Measurements from ENCODE around the gene CEP85L. TPM values are rescaled to one million over a fixed set of nuclear protein-coding genes. Genes with fewer than 3 reads are reported as not detected.

The CEP85L gene
- total and polyA plus RNA-seq, 10 donors, result 6.3 to 46.5 (median 30.7) TPM

GRCh38 chr6:118495485-118496280 is 155.7 kb downstream of the CEP85L start:
- Histone ChIP-seq H3K36me3 (peaks cover 0 to 60% (median 13%) of the 10 kb centered on the region in 6 donors), H3K4me1 (no peaks in the 10 kb centered on the region), H3K27ac (no peak overlapping the region), H3K4me3 (no peak overlapping the region), H3K27me3 (replicated peaks in 1 of 7) (no peaks in the 10 kb centered on the region), H3K9me3 (peaks cover 0 to 11% (median 0%) of the 10 kb centered on the region in 8 donors)
- intact Hi-C loops (cut with DNase I; ENCODE audit: low total_unique reads), result no loop called here
- TF ChIP-seq, protein P1, sequence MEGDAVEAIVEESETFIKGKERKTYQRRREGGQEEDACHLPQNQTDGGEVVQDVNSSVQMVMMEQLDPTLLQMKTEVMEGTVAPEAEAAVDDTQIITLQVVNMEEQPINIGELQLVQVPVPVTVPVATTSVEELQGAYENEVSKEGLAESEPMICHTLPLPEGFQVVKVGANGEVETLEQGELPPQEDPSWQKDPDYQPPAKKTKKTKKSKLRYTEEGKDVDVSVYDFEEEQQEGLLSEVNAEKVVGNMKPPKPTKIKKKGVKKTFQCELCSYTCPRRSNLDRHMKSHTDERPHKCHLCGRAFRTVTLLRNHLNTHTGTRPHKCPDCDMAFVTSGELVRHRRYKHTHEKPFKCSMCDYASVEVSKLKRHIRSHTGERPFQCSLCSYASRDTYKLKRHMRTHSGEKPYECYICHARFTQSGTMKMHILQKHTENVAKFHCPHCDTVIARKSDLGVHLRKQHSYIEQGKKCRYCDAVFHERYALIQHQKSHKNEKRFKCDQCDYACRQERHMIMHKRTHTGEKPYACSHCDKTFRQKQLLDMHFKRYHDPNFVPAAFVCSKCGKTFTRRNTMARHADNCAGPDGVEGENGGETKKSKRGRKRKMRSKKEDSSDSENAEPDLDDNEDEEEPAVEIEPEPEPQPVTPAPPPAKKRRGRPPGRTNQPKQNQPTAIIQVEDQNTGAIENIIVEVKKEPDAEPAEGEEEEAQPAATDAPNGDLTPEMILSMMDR (IDR thresholded peaks at IDR 0.05 in 8 of 11, conservative IDR thresholded peaks at IDR 0.05 in 3 of 11), result no peak
- TF ChIP-seq POLR2A (IDR thresholded peaks at IDR 0.05), result no peak
- no peak for TF ChIP-seq POLR2AphosphoS5 (IDR thresholded peaks at IDR 0.05)
- no peak for DNase-seq
- WGBS, 5 donors, result 95 to 98% (median 96%) methylated on average over 5 of the region's 5 CpGs

- Histone ChIP-seq H3K36me3 (peaks cover 4 to 70% (median 26%) of the 10 kb centered on the region in 6 donors), H3K27ac (no peak overlapping the region), H3K4me1 (no peaks in the 10 kb centered on the region), H3K4me3 (no peak overlapping the region), H3K27me3 (replicated peaks in 1 of 7) (no peaks in the 10 kb centered on the region), H3K9me3 (peaks cover 0 to 17% (median 13%) of the 10 kb centered on the region in 8 donors)
- no peak for DNase-seq
- TF ChIP-seq POLR2A (IDR thresholded peaks at IDR 0.05), result no peak
- TF ChIP-seq POLR2AphosphoS5 (IDR thresholded peaks at IDR 0.05), result no peak
- TF ChIP-seq, protein P1 (IDR thresholded peaks at IDR 0.05 in 8 of 11, conservative IDR thresholded peaks at IDR 0.05 in 3 of 11), result no peak
- WGBS, 5 donors, result 76 to 93% (median 87%) methylated on average over 3 of the region's 3 CpGs
- intact Hi-C loops (cut with DNase I; ENCODE audit: low total_unique reads), result no loop called here
Measured at GRCh38 chr6:118494091-118494490, 157.3 kb downstream of the CEP85L start.

DNA sequence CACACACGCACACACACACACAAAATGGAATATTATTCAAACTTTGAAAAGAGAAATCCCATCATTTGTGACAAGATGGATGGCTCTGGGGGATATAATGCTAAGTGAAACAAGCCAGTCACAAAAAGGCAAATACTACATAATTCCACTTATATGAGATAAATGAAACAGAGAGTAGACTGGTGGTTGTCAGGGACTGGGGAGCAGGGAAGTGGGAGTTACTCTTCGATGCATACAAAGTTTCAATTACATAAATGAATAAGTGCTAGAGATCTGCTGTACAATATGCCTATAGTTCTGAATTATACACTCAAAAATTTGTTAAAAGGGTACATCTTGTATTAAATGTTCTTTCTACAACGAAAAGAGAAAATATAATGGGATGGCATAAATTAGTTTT is 161.4 kb downstream of the CEP85L start:
- no peak for DNase-seq
- no peaks in the 10 kb centered on the region for H3K27me3 ChIP-seq (replicated peaks in 1 of 7)
- H3K36me3 ChIP-seq, result peaks cover 5 to 85% (median 44%) of the 10 kb centered on the region in 6 donors
- peaks cover 5 to 36% (median 30%) of the 10 kb centered on the region in 8 donors for H3K9me3 ChIP-seq
- H3K4me3 ChIP-seq, result no peak overlapping the region
- intact Hi-C loops (cut with DNase I; ENCODE audit: low total_unique reads), result no loop called here
- 85 to 90% (median 87%) methylated on average over 3 of the region's 3 CpGs for WGBS, 5 donors
- H3K27ac ChIP-seq, result no peak overlapping the region
- TF ChIP-seq POLR2A (IDR thresholded peaks at IDR 0.05), result no peak
- TF ChIP-seq, protein P1 (IDR thresholded peaks at IDR 0.05 in 8 of 11, conservative IDR thresholded peaks at IDR 0.05 in 3 of 11), result no peak
- no peak for TF ChIP-seq POLR2AphosphoS5 (IDR thresholded peaks at IDR 0.05)
- no peaks in the 10 kb centered on the region for H3K4me1 ChIP-seq

DNA sequence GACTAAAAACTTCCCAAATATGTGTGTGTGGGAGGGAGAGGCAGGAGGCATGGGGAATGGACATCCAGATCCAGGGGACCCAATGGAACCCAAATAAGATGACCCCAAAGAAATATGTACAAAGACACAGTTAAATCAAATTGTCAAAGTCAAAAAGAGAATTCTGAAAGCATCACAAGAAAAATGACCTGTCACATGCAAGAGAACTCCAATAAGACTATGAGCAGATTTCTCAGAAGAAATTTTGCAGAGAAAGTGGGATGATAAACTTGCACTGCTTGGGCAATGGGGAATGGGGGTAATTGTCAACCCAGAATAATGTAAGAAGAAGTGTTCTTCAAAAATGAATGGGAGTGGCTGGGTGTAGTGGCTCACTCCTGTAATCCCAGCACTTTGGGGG is 162.8 kb downstream of the CEP85L start:
- peaks cover 5 to 77% (median 44%) of the 10 kb centered on the region in 6 donors for H3K36me3 ChIP-seq

More for the DNA sequence above, 162.8 kb downstream of the CEP85L start:
- Histone ChIP-seq H3K4me3 (no peak overlapping the region), H3K4me1 (no peaks in the 10 kb centered on the region), H3K27ac (no peak overlapping the region), H3K27me3 (replicated peaks in 1 of 7) (no peaks in the 10 kb centered on the region), H3K9me3 (peaks cover 5 to 36% (median 30%) of the 10 kb centered on the region in 8 donors)
- no peak for DNase-seq
- TF ChIP-seq, protein P1 (IDR thresholded peaks at IDR 0.05 in 8 of 11, conservative IDR thresholded peaks at IDR 0.05 in 3 of 11), result no peak
- no peak for TF ChIP-seq POLR2A (IDR thresholded peaks at IDR 0.05)
- TF ChIP-seq POLR2AphosphoS5 (IDR thresholded peaks at IDR 0.05), result no peak
- intact Hi-C loops (cut with DNase I; ENCODE audit: low total_unique reads), result no loop called here
